Islet of Langerhans (tissue), 1 donor: Measurements from ENCODE around the gene ZNF385A.

ENCODE experiments used
- FAIRE-seq: peaks from one replicate; lab custom pipeline; 2011; peaks lifted over from hg19 to GRCh38; lab: Jason Lieb, UNC

Gene ZNF385A, protein sequence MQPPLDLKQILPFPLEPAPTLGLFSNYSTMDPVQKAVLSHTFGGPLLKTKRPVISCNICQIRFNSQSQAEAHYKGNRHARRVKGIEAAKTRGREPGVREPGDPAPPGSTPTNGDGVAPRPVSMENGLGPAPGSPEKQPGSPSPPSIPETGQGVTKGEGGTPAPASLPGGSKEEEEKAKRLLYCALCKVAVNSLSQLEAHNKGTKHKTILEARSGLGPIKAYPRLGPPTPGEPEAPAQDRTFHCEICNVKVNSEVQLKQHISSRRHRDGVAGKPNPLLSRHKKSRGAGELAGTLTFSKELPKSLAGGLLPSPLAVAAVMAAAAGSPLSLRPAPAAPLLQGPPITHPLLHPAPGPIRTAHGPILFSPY

DNA sequence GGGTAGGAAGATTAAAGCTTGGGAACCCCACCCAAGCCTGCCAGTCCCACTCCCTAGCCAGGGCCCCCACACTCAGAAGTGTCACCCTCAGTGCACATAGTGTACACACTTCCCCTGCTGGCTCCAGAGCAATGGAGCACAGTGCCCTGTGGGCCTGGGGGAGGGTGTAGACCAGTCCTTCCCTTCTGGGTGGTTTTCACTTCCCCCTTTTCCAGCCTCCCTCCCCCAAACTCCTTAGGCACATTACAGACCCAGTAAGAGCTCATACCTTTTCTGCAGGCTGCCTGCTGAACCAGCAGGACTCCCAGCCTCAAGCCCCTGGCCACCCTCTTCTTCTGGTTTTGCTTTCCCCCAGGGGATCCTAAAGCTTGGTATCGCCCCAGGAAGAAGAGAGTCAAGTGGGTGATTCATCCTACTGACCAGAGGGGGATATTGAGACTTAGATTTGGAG lies at the start of gene ZNF385A:
Gene ZNF385A, minus strand, starts transcription at position 143 of the 451 bp plus-strand sequence. CDS start 219 bp downstream, outside the sequence.
- FAIRE-seq, result no peak

DNA sequence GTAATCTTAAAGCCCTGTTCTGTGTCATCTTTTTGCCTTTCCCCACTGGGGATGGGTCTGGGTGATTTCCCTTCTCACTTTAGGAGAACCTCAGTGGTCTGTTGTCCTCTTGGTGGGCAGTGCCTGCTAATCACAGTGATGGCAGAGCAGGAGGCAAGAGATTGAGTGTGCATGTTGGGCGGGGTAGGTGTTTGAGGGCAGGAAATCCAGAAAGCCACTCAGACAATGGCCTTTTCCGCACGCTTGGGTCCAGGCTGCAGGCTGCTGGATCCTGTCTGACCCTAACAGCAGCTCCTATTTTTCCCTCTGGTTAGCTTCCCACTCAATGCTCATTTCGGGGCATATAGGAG lies 48.3 kb upstream of the ZNF385A start:
- no peak for FAIRE-seq

DNA sequence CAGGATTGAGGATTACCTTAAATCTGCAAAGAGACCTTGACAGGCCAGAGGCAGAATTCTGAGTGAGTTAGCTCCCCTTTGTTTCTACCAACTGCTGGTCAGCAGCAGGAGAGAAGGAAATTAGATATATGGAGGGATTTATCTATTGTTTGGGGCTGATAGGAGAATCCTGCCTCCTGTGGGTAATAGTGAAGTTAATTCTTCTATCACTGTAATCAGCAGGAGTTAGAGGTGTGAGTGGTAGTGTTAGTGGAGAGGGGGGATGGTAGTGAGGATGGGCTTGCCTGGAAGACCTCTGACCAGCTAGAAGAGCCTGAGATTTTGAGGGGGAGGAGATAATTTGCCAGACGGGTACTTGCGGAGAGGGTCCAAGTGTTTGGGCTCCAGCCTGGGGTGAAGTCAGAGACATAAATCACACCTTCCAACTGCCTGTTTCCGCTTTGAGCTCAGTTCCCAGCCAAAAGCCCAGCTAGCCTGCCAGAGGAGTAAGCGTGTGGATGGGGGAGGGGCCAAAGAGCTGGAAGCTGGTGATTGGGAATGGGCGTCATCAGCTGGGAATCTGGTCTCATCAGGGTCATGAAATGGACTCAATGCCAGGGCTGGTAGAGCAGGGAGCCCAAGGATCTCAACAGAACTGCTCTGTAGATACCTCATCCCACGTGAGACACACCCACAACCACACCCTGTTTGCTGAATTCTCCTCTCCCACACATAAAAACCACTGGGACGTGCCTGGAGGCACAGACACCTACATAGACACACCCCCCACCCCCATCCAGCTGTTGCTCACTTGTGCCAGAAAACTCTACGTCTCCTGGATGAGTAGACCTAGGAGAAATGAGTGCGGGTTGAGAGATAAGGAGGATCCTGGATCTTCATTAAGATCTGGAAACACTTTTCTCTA lies 47.6 kb upstream of the ZNF385A start:
- FAIRE-seq, result no peak

DNA sequence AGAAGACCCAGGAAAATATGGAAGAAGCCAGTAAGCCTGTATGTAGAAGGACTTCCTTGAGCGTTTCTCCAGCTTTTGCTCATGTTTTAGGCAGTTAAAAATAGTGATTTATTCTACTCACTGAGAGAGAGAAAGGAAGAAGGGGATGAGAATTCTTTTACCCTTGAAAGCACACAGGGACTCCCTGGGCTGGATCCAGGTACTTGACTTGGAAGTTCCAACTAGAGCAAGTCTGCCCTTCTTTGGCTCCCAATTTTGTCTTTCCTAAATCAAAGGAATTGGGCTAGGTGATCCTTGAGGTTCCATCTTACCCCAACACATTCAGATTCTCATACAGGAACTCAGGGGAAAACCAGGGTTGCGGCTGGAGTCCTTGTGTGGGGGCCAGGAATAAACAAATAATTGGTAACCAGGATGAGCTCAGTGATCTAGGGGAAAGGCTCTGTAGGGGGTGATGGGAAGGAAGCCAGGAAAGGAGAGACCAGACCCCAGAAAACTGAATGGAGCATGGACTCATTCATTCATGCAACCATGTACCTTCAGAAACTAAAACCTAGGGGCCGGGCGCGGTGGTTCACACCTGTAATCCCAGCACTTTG lies 46.0 kb upstream of the ZNF385A start:
- FAIRE-seq, result no peak

DNA sequence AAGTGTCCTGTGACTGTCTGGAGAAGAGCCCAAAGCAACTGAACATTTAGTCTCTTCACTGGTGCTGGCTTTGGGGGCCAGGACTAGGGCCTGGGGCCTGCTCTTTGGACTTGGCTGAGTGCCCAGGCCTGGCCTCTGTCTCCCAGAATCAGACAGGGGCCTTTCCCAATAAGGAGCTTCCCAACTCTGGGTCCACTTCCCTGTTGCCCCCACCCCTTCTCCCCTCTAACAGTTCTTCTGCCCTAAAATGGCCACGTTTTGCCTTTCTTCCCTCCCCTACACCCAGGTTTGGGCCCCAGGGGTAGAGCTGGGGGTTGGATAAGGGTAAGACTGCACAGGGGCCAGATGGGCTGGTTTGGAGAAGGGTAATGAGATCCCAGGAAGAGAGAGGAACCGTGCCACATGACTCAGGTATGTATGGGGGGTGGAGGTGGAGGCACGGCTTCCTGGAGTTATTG lies 44.5 kb upstream of the ZNF385A start:
- FAIRE-seq, result no peak

DNA sequence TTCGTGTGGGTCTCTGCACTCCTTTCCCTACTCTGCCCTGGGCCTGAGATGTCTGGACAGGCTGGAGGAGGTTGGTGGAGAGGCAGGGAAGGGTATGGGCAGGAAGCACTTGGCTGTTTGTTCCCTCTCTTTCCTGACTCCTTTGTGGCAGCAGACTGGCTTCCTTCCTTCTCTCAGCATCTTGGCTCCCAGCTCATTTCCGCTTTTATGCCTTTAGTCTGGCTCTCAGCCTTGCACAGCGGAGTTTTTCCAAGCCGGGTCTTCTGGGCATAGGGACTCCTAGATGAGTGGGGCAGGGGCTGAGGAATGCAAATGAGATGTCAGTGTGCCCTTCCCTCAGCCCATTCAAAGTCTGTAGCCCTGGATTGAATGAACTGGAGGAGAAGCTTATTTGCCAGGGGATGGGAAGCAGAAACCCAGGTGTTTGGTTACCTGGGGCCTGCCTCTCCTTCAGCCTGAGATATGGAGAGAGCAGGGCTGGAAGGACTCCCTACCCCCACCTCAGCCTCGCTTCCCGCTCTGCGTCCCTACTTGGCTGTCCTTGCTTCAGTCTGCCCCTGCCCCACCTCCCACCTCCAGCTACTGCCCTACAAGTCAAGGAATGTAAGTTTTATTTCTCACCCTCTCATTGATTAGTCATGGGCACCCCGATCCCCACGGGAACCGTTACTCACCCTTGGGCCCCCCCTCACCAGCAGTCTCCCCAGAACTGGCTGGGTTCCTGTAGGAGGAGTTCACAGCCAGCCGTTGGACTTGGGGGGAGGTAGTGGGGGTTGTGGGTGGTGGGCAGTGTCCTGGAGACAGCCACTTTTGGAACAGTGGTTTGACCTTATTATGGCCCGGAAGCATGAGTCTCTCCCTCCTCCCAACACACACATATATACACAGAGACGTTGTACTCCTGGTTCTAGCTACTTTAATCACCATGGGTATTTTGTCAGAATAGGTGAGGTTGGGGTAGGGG lies 43.8 kb upstream of the ZNF385A start:
- no peak for FAIRE-seq

DNA sequence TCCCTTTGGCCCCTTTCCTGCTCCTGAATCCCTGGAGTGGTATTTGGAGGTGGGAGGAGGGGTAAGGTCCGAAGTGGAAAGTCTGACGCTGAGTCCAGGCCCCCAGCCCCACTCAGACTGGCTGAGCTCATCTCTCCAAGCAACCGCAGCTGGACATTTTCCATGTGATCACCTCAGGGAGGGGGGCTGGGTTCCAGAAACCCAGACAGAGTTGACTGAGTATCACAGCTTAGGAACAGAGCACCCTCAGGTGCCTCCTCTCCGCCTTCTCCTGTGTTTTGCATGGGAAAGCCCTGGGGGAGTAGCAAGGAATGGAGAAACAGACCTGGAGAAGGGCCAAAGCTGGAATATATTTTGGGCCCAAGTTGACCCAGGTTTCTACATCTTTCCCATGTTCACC lies 42.6 kb upstream of the ZNF385A start:
- FAIRE-seq, result no peak

DNA sequence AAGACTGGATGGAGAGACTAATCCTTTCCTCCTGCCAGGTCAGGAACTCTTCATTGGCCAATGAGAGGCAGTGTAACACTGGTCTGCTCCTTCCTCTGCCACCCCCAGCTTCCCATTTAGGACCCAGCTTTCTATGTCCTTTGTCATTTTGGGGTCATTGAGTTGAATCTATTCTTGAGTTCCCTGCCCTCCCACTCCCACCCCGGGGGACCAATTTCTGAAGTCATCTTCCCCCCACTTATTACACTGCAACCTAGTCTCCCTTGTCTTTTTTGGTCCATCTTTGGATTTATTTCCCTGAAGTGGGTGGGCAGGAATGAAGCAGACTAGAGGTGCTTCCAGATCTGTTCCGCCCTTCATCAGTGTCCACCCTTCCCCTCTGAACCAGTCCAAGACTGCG lies 42.2 kb upstream of the ZNF385A start:
- FAIRE-seq, result no peak

DNA sequence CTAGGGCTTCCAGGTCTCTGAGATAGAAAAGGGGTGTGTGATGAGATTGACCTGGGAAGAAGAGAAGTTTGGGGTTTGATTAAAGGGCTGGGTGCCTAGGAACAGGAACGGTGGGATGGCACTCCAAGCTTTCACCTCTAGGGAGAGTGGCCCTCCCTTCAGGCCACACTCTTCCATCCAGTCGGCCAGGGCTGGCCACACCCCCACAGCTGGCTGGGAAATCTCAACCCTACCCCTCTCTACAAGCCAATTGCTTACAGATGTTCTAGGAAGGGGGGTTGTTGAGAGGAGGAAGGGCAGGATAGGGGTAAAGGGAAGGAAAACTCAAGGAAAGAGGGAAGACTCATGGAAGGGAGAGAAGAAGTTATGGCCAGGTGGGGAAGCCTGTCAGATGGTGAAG lies 41.2 kb upstream of the ZNF385A start:
- FAIRE-seq, result no peak

DNA sequence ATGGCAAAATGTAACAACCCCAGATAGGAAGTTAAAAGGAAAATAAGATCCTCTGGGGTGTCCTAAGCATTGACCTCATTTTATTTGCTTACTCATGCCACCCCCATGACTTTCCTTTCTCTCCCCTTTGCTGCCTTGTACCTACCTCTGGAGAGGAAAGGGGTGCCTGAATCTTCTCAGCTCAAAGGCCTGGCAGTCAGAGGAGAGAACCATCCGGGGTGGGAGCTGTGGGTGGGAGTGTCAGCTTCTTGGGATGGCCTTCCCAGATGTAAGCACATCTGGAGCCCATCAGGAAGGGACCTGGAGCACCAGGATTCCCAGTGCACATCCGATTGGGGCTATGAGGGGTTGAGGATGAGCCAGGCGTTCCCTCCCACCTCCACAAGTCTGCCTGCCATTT lies 39.7 kb upstream of the ZNF385A start:
- no peak for FAIRE-seq

DNA sequence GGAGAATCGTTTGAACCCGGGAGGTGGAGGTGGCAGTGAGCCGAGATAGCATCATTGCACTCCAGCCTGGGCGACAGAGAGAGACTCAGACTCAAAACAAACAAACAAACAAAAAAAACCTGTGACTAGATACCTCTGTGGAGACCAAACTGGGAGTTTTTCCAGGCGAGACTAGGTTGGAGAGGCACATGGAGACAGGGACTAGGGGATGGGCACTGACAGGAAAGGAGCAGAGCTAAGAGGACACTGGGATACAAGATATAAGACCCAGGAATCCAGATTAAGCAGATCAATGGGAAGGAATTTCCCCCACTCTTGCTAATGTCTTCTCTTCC lies 39.2 kb upstream of the ZNF385A start:
- no peak for FAIRE-seq

DNA sequence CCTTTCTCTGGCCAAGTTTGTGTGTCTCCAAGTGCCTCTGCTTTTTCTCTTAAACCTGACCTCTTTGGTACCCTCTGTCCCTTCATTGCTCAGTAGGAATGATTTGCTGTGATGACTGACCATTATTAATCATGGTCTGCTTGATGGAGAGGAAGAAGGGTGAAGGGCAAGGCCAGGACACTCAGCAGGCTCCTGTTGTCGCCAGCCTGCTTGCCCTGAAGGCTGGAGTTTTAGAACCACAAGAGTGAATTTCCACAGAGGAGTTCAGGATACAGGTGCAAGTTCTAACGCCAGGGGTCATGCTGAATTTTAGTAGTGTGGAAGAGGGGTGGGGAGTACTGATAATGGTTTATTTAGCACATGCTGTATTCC lies 37.3 kb upstream of the ZNF385A start:
- no peak for FAIRE-seq

DNA sequence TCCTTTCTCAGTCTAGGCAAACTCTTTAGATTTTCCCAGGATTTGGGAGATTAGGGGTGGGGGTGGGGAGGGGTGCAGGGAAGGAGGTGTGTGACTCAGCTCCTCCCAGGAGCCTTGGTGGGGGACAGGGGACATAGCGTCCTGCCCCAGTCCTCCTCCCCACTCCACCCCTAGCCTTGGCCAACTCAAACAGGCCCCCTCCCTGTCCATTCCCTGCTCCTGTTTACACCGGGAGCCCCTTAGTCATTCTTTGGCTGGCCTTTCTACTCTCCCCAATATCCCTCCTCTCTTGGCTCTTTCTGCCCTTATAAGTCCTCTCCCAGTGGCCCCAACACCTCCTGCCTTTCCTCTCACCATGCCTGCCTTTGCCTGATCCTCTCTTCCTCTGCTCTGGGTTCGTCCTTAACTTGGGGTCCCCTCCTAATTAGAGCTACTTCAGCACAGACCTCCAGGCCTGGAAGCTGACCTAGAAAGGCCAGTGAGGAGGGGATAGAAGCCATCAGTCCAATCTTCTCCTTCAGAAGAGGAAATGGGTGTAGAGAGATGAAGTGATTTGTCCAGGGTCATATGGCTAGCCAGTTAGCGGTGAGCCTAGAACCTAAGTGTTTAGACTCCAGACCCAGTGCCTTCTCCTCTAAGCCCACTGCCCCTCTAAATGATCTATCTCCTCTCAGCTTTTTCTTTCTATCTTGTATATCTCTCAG lies 36.8 kb upstream of the ZNF385A start:
- FAIRE-seq, result no peak

DNA sequence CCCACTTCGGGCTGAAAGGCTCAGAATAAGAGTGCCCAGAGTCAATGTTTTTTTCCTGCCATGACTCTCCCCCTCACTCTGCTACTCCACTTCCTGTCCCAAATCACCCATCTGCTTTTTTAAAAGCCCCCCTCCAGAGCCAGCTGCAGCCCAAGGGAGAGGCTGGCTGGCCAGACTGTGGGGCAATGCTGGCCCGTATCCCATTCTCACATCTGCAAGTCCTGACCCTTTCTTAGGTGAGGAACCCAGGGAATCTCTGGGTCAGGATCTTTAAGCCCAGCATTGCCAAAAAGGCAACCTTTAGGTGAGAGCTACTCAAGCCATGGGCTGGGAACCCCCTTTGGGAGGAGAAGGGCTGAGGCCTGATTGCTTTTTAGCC lies 36.2 kb upstream of the ZNF385A start:
- no peak for FAIRE-seq

DNA sequence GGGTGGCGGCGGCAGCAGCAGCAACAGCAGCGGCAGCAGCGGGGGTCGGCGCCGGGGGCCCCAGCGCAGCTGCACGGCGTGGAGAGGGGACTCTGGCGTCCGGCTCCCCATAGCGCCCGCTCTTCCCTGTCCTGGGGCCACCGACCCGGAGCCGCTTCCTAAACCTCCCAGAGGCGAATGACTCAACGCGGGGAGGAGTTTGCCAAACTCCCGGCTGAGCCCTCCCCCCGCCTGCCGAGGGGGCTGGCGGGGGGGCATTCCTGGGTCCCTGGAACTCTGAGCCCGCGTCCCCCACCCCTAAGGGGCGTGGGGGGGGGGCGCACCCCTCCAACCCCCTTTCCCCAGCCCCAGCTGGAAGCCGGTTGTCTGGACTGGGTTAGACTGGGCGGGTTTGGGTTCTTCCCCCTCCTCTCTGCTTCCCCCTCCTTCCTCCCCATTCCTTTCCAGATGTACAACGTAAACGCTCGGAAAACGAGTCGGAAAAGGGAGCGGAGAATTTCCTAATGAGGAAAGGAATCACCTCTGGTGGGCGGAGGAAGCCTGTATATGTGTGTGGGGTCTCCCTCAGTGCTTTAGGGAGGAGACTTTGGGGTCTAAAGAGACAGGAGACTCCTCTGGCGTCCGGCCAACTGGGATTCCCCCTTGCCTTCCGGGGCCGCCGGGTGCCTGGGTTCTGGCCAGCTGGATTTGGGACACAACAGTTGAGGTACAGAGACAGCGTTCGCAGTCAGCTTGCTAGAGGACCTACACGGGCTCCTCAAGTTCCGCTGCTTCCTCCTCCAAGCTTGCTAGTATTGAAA lies 34.8 kb upstream of the ZNF385A start, which contains the start of gene ITGA5:
Gene ITGA5, minus strand, starts transcription at position 179 of the 800 bp plus-strand sequence. Its CDS starts 68 bp downstream, at position 111.
- no peak for FAIRE-seq

DNA sequence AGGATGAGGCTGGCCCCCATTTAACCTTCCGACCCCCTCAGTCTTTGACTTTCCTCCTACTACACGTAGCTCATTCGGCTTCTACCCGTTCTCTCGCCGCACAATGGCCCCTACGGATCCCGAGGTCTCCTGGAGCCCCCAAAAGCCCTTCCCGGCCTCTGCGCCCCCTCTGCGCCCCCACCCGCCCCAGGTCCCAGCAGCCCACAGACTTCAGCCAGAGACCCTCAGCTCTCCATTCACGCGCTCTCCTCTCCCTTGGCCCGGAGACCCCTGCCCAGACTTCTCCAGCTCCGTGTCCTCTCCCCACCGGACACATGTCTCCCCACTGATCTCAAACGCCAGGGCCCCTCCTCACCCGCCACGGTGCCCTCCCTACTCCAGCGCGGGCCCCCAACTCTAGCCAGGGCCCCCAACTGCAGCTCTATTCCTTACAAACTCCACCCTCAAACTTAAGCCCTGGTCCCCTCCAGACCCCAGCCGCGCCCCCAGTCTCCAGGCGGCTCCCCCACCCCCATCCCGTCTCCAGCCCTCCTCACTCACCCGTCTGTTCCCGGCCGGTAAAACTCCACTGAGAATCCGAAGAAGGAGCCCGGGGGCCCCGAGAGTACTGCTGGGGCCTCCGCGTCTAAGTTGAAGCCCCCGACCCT lies 34.0 kb upstream of the ZNF385A start:
- FAIRE-seq, result no peak

DNA sequence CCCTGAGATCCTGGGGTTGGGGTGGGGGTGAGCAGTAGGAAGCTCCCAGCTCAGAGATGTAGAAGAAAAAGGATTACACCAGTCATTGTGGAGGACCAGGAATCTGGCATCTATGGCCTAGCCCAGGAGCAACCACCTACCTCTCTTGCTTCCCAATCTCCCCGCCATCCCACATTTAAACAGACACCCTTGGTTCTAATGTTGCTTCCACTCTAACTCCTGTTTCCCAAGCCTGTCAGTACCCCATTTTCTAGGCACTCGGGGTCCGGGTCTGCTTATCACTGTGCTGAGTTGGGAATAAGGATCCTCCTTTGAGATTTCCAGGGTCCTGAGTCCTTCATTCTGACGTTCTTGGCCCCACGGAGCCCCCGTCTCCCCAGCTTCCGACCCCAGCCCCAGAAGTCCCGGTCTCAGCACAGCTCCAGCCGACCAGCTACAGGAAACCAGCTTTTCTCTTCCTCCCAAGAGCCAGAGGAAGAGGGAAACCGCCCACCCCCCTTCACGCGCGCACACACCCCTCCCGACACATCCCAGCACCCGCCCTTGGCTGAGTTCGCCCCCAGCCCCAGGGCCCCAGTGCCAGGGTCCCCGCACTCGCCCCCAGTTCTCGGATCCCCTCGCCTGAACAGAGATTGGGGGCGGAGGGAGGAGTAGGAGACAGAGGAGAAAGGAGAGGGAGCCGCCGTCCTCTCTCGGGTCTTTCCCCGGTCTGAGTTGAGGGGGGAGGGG lies 33.3 kb upstream of the ZNF385A start:
- FAIRE-seq, result no peak

DNA sequence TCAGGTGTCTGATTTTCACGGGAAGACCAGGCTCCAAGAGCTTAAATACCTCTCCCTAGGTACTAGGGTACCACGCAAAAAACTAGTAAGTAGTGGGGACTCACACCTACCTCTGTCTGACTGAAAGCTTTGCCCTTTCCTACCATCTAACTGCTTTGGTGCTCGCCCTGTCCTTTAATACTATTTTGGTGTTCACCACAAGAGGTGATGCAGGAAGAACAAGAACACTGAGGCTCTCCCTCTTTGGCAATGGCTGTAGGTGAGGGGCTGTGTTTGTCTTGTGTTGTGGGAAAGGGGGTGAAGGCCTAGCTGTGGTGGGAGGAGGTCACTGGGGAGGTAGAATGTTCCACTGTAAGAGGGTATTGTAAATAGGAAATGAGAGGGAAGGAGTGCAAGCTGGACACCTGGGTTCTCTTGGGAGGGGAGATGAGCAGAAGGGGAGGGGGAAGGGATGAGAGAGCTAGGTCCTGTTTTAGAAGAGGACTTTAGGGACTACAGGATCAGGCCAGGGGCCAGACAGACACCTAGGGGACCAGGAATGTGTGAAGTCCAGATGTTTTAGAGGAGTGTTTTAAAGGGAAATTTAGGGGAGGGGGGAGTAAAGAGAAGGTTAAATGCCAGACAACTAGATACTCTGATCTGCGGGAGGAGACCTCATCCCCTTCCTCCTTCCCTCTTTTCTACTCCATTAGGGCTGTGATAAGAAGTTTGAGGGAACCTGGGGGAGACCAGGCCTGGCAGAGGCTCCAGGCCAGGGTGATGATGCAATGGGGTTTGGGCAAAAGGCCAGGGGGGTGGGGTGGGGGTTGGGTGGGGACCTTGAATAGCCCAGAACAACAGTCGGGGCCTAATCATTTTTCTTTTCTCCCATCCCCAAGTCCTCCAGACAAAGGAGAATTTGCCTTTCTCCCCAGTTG lies 32.4 kb upstream of the ZNF385A start:
- FAIRE-seq, result no peak
